ENCODE results near the gene KSR2.

The KSR2 gene

DNA sequence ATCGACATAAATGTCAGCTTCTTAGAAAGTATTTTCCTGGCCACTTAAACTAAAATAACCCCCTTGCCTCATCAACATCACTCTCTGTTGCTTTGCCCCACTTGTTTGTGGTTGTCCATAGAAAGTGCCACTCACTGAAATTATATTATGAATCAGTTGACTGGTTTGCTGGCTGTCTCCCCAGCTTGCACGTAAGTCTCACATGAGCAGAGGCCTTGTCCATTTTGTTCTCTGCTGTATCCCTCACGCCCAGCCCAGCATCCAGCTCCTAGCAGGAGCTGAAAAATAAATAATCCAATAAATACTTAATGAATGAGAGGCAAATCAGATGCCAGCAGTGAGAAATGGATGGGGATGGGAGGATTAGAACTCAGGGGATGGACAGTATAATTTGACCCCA lies 159.3 kb downstream of the KSR2 start (continued):
- TF ChIP-seq TCF7L2 (IDR thresholded peaks at IDR 0.05; ENCODE audit: borderline replicate concordance, low read depth, low read length) = no peak
- TF ChIP-seq, protein P1, sequence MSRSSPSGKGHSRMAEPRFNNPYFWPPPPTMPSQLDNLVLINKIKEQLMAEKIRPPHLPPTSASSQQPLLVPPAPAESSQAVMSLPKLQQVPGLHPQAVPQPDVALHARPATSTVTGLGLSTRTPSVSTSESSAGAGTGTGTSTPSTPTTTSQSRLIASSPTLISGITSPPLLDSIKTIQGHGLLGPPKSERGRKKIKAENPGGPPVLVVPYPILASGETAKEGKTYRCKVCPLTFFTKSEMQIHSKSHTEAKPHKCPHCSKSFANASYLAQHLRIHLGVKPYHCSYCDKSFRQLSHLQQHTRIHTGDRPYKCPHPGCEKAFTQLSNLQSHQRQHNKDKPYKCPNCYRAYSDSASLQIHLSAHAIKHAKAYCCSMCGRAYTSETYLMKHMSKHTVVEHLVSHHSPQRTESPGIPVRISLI (tag by site-specific recombination; IDR thresholded peaks at IDR 0.05) = no peak

DNA sequence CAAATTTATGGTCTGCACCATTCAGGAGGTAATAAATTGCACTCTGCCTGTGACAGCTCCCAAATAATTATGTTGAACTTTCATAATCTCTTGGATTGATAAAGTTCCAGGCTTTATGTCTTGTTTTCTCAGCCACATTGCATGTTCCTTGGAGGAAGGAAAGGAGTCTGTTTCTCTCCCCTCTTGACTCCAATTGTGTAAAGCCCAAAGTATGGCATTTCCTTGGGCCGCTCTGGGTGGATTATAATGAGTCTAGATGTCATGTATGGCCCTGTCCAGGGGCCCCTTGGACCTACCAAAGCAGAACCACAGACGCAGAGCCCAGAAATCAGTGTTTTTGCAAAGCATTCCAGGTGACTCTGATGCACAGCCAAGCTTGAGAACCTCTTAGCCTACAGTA lies 160.8 kb downstream of the KSR2 start:
- no peak overlapping the region for H3K4me3 ChIP-seq (ENCODE audit: low read depth, low read length)
- H3K27ac ChIP-seq (ENCODE audit: extremely low read depth, low read depth, low read length) = no peak overlapping the region
- no peaks in the 10 kb centered on the region for H3K9me3 ChIP-seq (ENCODE audit: control insufficient read depth, insufficient read depth, low read depth, low read length)
- ChIA-PET POLR2A (no interaction called here), CTCF (interaction anchor here (0.6 to 0.7 kb wide), 3 partner anchors 29 to 365 kb away, joined by 3 read pairs; no protein-coding TSS in a partner anchor)
- TF ChIP-seq ZNF121 (tag by site-specific recombination; IDR thresholded peaks at IDR 0.05) (no peak), WT1 (tag by site-specific recombination; IDR thresholded peaks at IDR 0.05) (no peak), ZNF292 (tag by site-specific recombination; IDR thresholded peaks at IDR 0.05; ENCODE audit: borderline replicate concordance, low read depth) (no peak), YY2 (tag by site-specific recombination; IDR thresholded peaks at IDR 0.05) (no peak)
- H3K36me3 ChIP-seq (ENCODE audit: control insufficient read depth in 2 of 2, insufficient read depth in 1 of 2, low read length in 2 of 2) = no peaks in the 10 kb centered on the region
- H3K4me1 ChIP-seq (ENCODE audit: control insufficient read depth, insufficient read depth, low read length) = no peaks in the 10 kb centered on the region

DNA sequence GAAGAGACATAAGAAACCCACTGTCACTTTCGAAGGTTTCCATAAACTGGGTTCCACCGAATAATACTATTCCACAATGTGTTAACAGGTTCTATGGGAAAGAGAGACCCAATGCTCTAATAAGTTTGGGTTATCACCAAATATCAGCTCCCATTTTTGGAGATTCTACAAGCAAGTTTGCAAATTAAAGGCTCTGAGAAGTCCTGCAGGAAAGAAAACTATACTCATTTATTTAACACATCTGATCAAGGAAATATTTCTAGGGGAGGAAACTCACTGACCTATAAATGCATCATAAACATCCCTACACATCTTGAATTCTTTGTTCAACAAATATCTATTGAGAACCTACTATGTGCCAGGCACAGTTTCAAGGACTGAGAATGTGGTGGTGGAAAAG lies 161.4 kb downstream of the KSR2 start:
- no peak overlapping the region for H3K27ac ChIP-seq (ENCODE audit: extremely low read depth, low read depth, low read length)
- POLR2A ChIA-PET = no interaction called here
- CTCF ChIA-PET = interaction anchor here (0.7 kb wide), 1 partner anchor 198 kb away, joined by 3 read pairs; no protein-coding TSS in a partner anchor
- no peaks in the 10 kb centered on the region for H3K36me3 ChIP-seq (ENCODE audit: control insufficient read depth in 2 of 2, insufficient read depth in 1 of 2, low read length in 2 of 2)
- H3K9me3 ChIP-seq (ENCODE audit: control insufficient read depth, insufficient read depth, low read depth, low read length) = no peaks in the 10 kb centered on the region
- H3K4me3 ChIP-seq (ENCODE audit: low read depth, low read length) = no peak overlapping the region
- peak; percentile 93 for TF ChIP-seq ZNF239 (tag by site-specific recombination; IDR thresholded peaks at IDR 0.05)
- no peak for TF ChIP-seq MEIS1 (CRISPR knock-in tag; IDR thresholded peaks at IDR 0.05; ENCODE audit: borderline replicate concordance)
- H3K4me1 ChIP-seq (ENCODE audit: control insufficient read depth, insufficient read depth, low read length) = no peaks in the 10 kb centered on the region

DNA sequence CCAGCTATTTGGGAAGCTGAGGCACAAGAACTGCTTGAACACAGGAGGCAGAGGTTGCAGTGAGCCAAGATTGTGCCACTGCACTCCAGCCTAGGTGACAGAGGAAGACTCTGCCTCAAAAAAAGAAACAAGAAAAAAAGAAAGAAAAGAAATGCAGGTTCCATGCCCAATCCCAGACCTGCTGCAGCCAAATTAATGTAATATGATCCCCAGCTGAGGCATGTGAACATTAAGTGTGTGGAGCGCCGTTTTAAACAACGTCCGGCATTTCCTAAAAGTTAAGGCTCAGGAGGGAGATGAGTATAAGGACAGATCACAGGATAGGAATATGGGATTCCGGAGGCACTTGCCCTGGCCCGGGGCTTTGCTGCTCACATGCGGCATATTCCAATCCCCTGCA lies 162.9 kb downstream of the KSR2 start:
- ChIA-PET CTCF (no interaction called here), POLR2A (no interaction called here)
- Histone ChIP-seq H3K27ac (ENCODE audit: extremely low read depth, low read depth, low read length) (no peak overlapping the region), H3K36me3 (ENCODE audit: control insufficient read depth in 2 of 2, insufficient read depth in 1 of 2, low read length in 2 of 2) (no peaks in the 10 kb centered on the region), H3K4me3 (ENCODE audit: low read depth, low read length) (no peak overlapping the region), H3K9me3 (ENCODE audit: control insufficient read depth, insufficient read depth, low read depth, low read length) (no peaks in the 10 kb centered on the region), H3K4me1 (ENCODE audit: control insufficient read depth, insufficient read depth, low read length) (no peaks in the 10 kb centered on the region)
- TF ChIP-seq, protein P2, sequence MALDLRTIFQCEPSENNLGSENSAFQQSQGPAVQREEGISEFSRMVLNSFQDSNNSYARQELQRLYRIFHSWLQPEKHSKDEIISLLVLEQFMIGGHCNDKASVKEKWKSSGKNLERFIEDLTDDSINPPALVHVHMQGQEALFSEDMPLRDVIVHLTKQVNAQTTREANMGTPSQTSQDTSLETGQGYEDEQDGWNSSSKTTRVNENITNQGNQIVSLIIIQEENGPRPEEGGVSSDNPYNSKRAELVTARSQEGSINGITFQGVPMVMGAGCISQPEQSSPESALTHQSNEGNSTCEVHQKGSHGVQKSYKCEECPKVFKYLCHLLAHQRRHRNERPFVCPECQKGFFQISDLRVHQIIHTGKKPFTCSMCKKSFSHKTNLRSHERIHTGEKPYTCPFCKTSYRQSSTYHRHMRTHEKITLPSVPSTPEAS (tag by site-specific recombination; IDR thresholded peaks at IDR 0.05) = no peak
- TF ChIP-seq ZBTB17 (tag by site-specific recombination; IDR thresholded peaks at IDR 0.05) (peak; percentile 53), KLF9 (tag by site-specific recombination; IDR thresholded peaks at IDR 0.05; ENCODE audit: low read depth) (no peak), SCRT2 (tag by site-specific recombination; IDR thresholded peaks at IDR 0.05) (no peak), ZNF473 (tag by site-specific recombination; IDR thresholded peaks at IDR 0.05) (no peak), ZBTB1 (tag by site-specific recombination; IDR thresholded peaks at IDR 0.05) (no peak), ZBTB20 (tag by site-specific recombination; IDR thresholded peaks at IDR 0.05) (peak; percentile 63; the same call in 1 of the 2 replicates), ZNF426 (tag by site-specific recombination; IDR thresholded peaks at IDR 0.05) (no peak)
- TF ChIP-seq, protein P3, sequence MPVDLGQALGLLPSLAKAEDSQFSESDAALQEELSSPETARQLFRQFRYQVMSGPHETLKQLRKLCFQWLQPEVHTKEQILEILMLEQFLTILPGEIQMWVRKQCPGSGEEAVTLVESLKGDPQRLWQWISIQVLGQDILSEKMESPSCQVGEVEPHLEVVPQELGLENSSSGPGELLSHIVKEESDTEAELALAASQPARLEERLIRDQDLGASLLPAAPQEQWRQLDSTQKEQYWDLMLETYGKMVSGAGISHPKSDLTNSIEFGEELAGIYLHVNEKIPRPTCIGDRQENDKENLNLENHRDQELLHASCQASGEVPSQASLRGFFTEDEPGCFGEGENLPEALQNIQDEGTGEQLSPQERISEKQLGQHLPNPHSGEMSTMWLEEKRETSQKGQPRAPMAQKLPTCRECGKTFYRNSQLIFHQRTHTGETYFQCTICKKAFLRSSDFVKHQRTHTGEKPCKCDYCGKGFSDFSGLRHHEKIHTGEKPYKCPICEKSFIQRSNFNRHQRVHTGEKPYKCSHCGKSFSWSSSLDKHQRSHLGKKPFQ (tag by site-specific recombination; IDR thresholded peaks at IDR 0.05) = no peak
- TF ChIP-seq, protein P4, sequence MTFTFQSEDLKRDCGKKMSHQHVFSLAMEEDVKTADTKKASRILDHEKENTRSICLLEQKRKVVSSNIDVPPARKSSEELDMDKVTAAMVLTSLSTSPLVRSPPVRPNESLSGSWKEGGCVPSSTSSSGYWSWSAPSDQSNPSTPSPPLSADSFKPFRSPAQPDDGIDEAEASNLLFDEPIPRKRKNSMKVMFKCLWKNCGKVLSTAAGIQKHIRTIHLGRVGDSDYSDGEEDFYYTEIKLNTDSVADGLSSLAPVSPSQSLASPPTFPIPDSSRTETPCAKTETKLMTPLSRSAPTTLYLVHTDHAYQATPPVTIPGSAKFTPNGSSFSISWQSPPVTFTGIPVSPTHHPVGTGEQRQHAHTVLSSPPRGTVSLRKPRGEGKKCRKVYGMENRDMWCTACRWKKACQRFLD (tag by site-specific recombination; IDR thresholded peaks at IDR 0.05) = no peak

All from HEK293 (cell line).